Thyroid gland (tissue), 4 donors: ENCODE data around the gene CDK19. TPM values are rescaled to one million over a fixed set of nuclear protein-coding genes. Genes with fewer than 3 reads are reported as not detected.

ENCODE experiments used
- DNase-seq, 2 donors: peaks; one replicate each; pipeline ENCODE4 v3.0.0-alpha.2; 2019
- H3K27ac ChIP-seq, 3 donors: fragments of 200-600 bp; sonication (generic); 1 replicate in 2 of 3; 2 replicates in 1 of 3; pipeline ENCODE4 v1.5.1; 2016 to 2019; ENCODE audit warnings: mild to moderate bottlenecking in 1 of 3, moderate library complexity in 1 of 3
- H3K27me3 ChIP-seq: fragments of 200-600 bp; sonication (generic); one replicate; pipeline ENCODE4 v1.5.1; 2019
- H3K36me3 ChIP-seq, 2 donors: fragments of 200-600 bp; sonication (generic); one replicate each; pipeline ENCODE4 v1.5.1; 2016 to 2019
- H3K4me1 ChIP-seq, 2 donors: fragments of 200-600 bp; sonication (generic); one replicate each; pipeline ENCODE4 v1.5.1; 2017 to 2019
- H3K4me3 ChIP-seq, 3 donors: fragments of 200-600 bp; sonication (generic); replicated peaks in 1 of 3; 1 replicate in 2 of 3; 2 replicates in 1 of 3; pipeline ENCODE4 v1.5.1; 2016; ENCODE audit warnings: mild to moderate bottlenecking in 1 of 3
- H3K9me3 ChIP-seq: fragments of 200-600 bp; sonication (generic); one replicate; pipeline ENCODE4 v1.5.1; 2017
- CTCF ChIP-seq, 6 experiments: fragments of 200-600 bp in 3 of 6; fragments of 450-650 bp in 3 of 6; sonication (generic) in 3 of 6; IDR thresholded peaks; one replicate each; pipeline ENCODE4 v1.5.1; 2016 to 2019; ENCODE audit warnings: antibody characterized with exemption in 6 of 6, mild to moderate bottlenecking in 2 of 6, inconsistent platforms in 1 of 6, moderate library complexity in 1 of 6
- POLR2A ChIP-seq, 2 donors: fragments of 450-650 bp; IDR thresholded peaks; one replicate each; pipeline ENCODE4 v1.6.1; 2017; ENCODE audit warnings: antibody characterized with exemption in 2 of 2, mild to moderate bottlenecking in 2 of 2, moderate library complexity in 1 of 2
- WGBS, 2 donors: methylation state at CpG; one replicate each; pipeline ENCODE4 v1.1.5; 2017; 5-methylcytosine and 5-hydroxymethylcytosine counted together
- intact Hi-C: fragments of 100-400 bp; cut with DNase I; formaldehyde crosslinking; loops from one replicate; pipeline ENCODE4 v1.15.1; 2023
- total RNA-seq, 4 donors: library from RNA; depleted of rRNA; stranded (reverse); fragments of >200 nt; gene quantifications; one replicate each; pipeline ENCODE4 v1.2.3, GENCODE V29; 2016

CDK19 gene
- total RNA-seq, 4 donors from 2014 or later, result 12.6 to 17.9 (median 13.3) TPM

DNA sequence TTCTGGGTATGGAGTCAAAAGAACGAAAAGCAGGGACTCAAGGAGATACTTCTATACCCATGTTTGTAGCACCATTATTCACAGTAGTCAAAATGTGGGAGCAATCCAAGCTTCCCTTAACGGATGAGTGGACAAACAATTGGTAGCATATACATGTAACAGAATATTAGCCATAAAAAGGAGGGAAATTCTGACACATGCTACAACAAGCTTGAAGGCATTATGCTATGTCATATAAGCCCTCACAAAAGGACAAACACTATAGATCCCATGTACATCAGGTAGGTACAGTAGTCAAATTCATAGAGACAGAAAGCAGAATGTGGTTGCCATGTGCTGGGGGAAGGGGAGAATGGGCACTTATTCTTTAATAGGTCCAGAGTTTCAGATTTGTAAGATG lies 37.6 kb downstream of the CDK19 start:
- no peaks in the 10 kb centered on the region for H3K36me3 ChIP-seq
- no peaks in the 10 kb centered on the region for H3K27me3 ChIP-seq
- H3K27ac ChIP-seq, result no peak overlapping the region
- no peak for DNase-seq
- no peak overlapping the region for H3K4me3 ChIP-seq
- WGBS, 2 donors, result 74 to 76% methylated on average over 2 of the region's 2 CpGs
- intact Hi-C loops, result no loop called here
- no peaks in the 10 kb centered on the region for H3K9me3 ChIP-seq
- peaks cover 7 to 12% of the 10 kb centered on the region in 2 donors for H3K4me1 ChIP-seq
- TF ChIP-seq POLR2A (IDR thresholded peaks at IDR 0.05), result no peak
- TF ChIP-seq CTCF (IDR thresholded peaks at IDR 0.05), result no peak

- Histone ChIP-seq H3K27ac (no peak overlapping the region), H3K4me3 (no peak overlapping the region), H3K4me1 (peaks cover 3% of the 10 kb centered on the region in 2 donors), H3K36me3 (no peaks in the 10 kb centered on the region), H3K27me3 (no peaks in the 10 kb centered on the region), H3K9me3 (no peaks in the 10 kb centered on the region)
- DNase-seq, result no peak
- no peak for TF ChIP-seq POLR2A (IDR thresholded peaks at IDR 0.05)
- no peak for TF ChIP-seq CTCF (IDR thresholded peaks at IDR 0.05)
- intact Hi-C loops, result no loop called here
Observed at GRCh38 chr6:110776413-110776812, 38.9 kb downstream of the CDK19 start.

DNA sequence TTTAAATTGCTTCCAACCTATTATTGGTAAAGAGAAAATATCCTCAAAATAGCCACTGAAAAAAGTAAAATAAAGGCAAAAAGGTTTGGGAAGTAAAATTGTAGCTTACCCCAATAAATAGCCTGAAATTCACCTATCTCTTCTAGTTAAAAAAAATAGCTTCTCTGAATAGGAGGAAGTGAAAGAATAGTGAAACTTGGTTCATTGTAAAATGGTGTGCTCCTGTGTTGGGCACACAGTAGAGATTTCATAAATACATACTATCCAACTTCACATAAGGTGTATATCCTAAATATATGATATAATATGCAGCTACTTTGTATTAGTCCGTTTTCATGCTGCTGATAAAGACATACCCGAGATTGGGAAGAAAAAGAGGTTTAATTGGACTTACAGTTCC lies 45.3 kb downstream of the CDK19 start:
- TF ChIP-seq POLR2A (IDR thresholded peaks at IDR 0.05) (no peak), CTCF (IDR thresholded peaks at IDR 0.05) (no peak)
- Histone ChIP-seq H3K27me3 (no peaks in the 10 kb centered on the region), H3K4me1 (no peaks in the 10 kb centered on the region), H3K36me3 (no peaks in the 10 kb centered on the region), H3K27ac (no peak overlapping the region), H3K9me3 (no peaks in the 10 kb centered on the region), H3K4me3 (no peak overlapping the region)
- WGBS, 2 donors, result 96 to 98% methylated on average over 2 of the region's 2 CpGs
- intact Hi-C loops, result no loop called here
- no peak for DNase-seq

DNA sequence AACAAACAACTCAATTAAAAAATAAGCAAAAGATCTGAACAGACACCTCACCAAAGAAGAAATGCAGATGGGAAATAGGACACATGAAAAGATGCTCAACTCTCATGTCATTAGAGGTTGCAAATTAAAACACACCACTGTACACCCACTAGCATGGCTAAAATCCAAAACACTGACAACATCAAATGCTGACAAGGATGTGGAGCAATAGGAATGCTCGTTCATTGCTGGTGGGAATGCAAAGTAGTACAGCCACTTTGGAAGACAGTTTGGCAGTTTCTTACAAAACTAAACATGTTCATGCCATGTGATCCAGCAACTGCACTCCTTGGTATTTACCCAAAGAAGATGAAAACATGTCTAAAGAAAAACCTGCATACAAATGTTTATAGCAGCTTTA lies 47.2 kb downstream of the CDK19 start:
- WGBS, 2 donors, result 88 to 91% methylated on average over 1 of the region's 1 CpG
- intact Hi-C loops, result no loop called here

GRCh38 chr6:110761371-110761770 lies 53.9 kb downstream of the CDK19 start:
- intact Hi-C loops, result no loop called here
- DNase-seq, result no peak
- Histone ChIP-seq H3K27ac (no peak overlapping the region), H3K4me1 (no peaks in the 10 kb centered on the region), H3K9me3 (no peaks in the 10 kb centered on the region), H3K27me3 (no peaks in the 10 kb centered on the region), H3K4me3 (no peak overlapping the region), H3K36me3 (no peaks in the 10 kb centered on the region)
- TF ChIP-seq POLR2A (IDR thresholded peaks at IDR 0.05), result no peak
- no peak for TF ChIP-seq CTCF (IDR thresholded peaks at IDR 0.05)
- WGBS, 2 donors, result 82 to 88% methylated on average over 3 of the region's 3 CpGs

More for the DNA sequence above, 47.2 kb downstream of the CDK19 start:
- Histone ChIP-seq H3K4me3 (no peak overlapping the region), H3K27me3 (no peaks in the 10 kb centered on the region), H3K9me3 (no peaks in the 10 kb centered on the region), H3K36me3 (no peaks in the 10 kb centered on the region), H3K4me1 (no peaks in the 10 kb centered on the region), H3K27ac (no peak overlapping the region)
- DNase-seq, result no peak
- TF ChIP-seq POLR2A (IDR thresholded peaks at IDR 0.05), result no peak
- no peak for TF ChIP-seq CTCF (IDR thresholded peaks at IDR 0.05)
